Cardiac atrium fibroblast (primary cell): ENCODE measurements around the gene GSTA2. TPM values are rescaled to one million over a fixed set of nuclear protein-coding genes. Genes with fewer than 3 reads are reported as not detected.

Experiments
- total RNA-seq: library from RNA; depleted of rRNA; stranded (reverse); fragments of >200 nt; gene quantifications from 2 replicates; pipeline ENCODE4 v1.2.3, GENCODE V29; 2015

The GSTA2 gene
- not detected in 2 replicates for total RNA-seq

GRCh38 chr6:52763322-52763916 lies at the start of gene GSTA2:
GSTA2 (minus strand) TSS chr6:52763475; CDS start chr6:52757947, 5,528 bp downstream.

GRCh38 chr6:52803668-52804255 lies 40.5 kb upstream of the GSTA2 start, which contains the start of gene GSTA1:
GSTA1 (minus strand) TSS chr6:52803816; CDS start chr6:52799267, 4,549 bp downstream.

Other genes with a start within 250 kb of the GSTA2 start
- gene TRAM2, start 186.4 kb downstream of the GSTA2 start, total RNA-seq, result 130 and 160 TPM in 2 replicates
- gene TMEM14A, start 92.4 kb downstream of the GSTA2 start, total RNA-seq, result 25.1 and 30.6 TPM in 2 replicates
- not detected in 2 replicates for gene GSTA1, start 40.3 kb upstream of the GSTA2 start, total RNA-seq
- gene GSTA5, start 77.3 kb upstream of the GSTA2 start, total RNA-seq, result not detected in 2 replicates
- not detected in 2 replicates for gene GSTA3, start 146.2 kb upstream of the GSTA2 start, total RNA-seq
- 37.3 and 39.0 TPM in 2 replicates for gene GSTA4, start 231.8 kb upstream of the GSTA2 start, total RNA-seq